ENCODE results near the gene RBM28. TPM values are rescaled to one million over a fixed set of nuclear protein-coding genes. Genes with fewer than 3 reads are reported as not detected.

The RBM28 gene
- total and polyA plus RNA-seq, 10 of the 15 experiments (the other 5 are each of a cell fraction or from before 2014, with no cell fraction given), result 14.3 to 50.4 (median 32.8) TPM

- TF ChIP-seq TBL1XR1 (IDR thresholded peaks at IDR 0.05; ENCODE audit: low read depth, low read length) (no peak), SUPT20H (IDR thresholded peaks at IDR 0.05; ENCODE audit: borderline replicate concordance, control insufficient read depth, low read depth, low read length) (no peak), SP1 (IDR thresholded peaks at IDR 0.05; ENCODE audit: low read depth, low read length) (no peak), E2F4 (IDR thresholded peaks at IDR 0.05; ENCODE audit: low read depth, low read length) (no peak), FOXM1 (IDR thresholded peaks at IDR 0.05; ENCODE audit: low read depth, low read length) (no peak)
Measured at GRCh38 chr7:128266529-128266882, 77.2 kb downstream of the RBM28 start (continued).

GRCh38 chr7:128265906-128266300 lies 77.8 kb downstream of the RBM28 start:
- no TSS peak for BruUV-seq (replicated peaks)

More at GRCh38 chr7:128265906-128266300, 77.8 kb downstream of the RBM28 start:
- peaks cover 0 to 2% of the 10 kb centered on the region in 2 experiments; a peak in 2 of 4 replicates for H3K27me3 ChIP-seq (replicated peaks in 1 of 2; ENCODE audit: control insufficient read depth in 2 of 2, insufficient read depth in 2 of 2, low read length in 1 of 2)
- no peak overlapping the region for H3K4me2 ChIP-seq (ENCODE audit: control insufficient read depth, insufficient read depth)
- H3K79me2 ChIP-seq (ENCODE audit: control insufficient read depth, insufficient read depth, low read length), result no peaks in the 10 kb centered on the region
- no peak overlapping the region for H2AFZ ChIP-seq (ENCODE audit: control insufficient read depth, low read depth, low read length)
- CTCF ChIA-PET, result no interaction called here
- SMC1A ChIA-PET (ENCODE audit: uncharacterized antibody, unreplicated experiment), result no interaction called here
- 6% methylated on average over 5 of the region's 5 CpGs for WGBS (ENCODE audit: insufficient coverage, insufficient replicate concordance, low lambda C conversion rate, missing lambda C conversion rate)
- DNase-seq (ENCODE audit: low read depth, low spot score) (no peak), ATAC-seq (no peak), FAIRE-seq (no peak)
- no peak overlapping the region for H3K4me3 ChIP-seq
- TF ChIP-seq YY1 (IDR thresholded peaks at IDR 0.05; ENCODE audit: low read depth, low read length) (no peak), CHD2 (IDR thresholded peaks at IDR 0.05; ENCODE audit: borderline replicate concordance, low read depth, low read length) (no peak), MXI1 (IDR thresholded peaks at IDR 0.05; ENCODE audit: low read depth, low read length) (no peak), PML (IDR thresholded peaks at IDR 0.05; ENCODE audit: low read length) (no peak), ZBTB4 (CRISPR knock-in tag; IDR thresholded peaks at IDR 0.05) (no peak), BMI1 (IDR thresholded peaks at IDR 0.05; ENCODE audit: borderline replicate concordance) (no peak), SPI1 (IDR thresholded peaks at IDR 0.05; ENCODE audit: borderline replicate concordance, insufficient read depth, low read depth, low read length) (no peak), CREM (IDR thresholded peaks at IDR 0.05; ENCODE audit: low read depth) (no peak)
- no peaks in the 10 kb centered on the region for H4K20me1 ChIP-seq (ENCODE audit: control insufficient read depth, insufficient read depth)
- no peaks in the 10 kb centered on the region for H3K9me3 ChIP-seq (replicated peaks; ENCODE audit: control insufficient read depth, insufficient read depth, low read length)
- POLR2A ChIA-PET, result no interaction called here
- H3K4me1 ChIP-seq (ENCODE audit: control insufficient read depth, insufficient read depth, low read length), result no peaks in the 10 kb centered on the region
- in situ Hi-C loops (cut with MboI), result no loop called here
- intact Hi-C loops (cut with micrococcal nuclease; ENCODE audit: unreplicated experiment), result no loop called here
- H3K36me3 ChIP-seq (ENCODE audit: control insufficient read depth in 2 of 2, insufficient read depth in 2 of 2, low read length in 1 of 2), result no peaks in the 10 kb centered on the region
- H3K27ac ChIP-seq (ENCODE audit: control insufficient read depth, insufficient read depth), result no peak overlapping the region
- RAD21 ChIA-PET (ENCODE audit: unreplicated experiment), result no interaction called here
- H3K9ac ChIP-seq (ENCODE audit: control insufficient read depth, insufficient read depth, low read length), result no peak overlapping the region
